IMR-90 (cell line): Measurements from ENCODE around the gene RBL2. TPM values are rescaled to one million over a fixed set of nuclear protein-coding genes. Genes with fewer than 3 reads are reported as not detected.

Source experiments
- ATAC-seq: fragments of 200-7000 bp; cut with Tn5 transposase; 2 replicates; pipeline ENCODE4 v1.9.1; 2020; ENCODE audit warnings: low read depth, mild to moderate bottlenecking, moderate library complexity
- BruUV-seq: library from RNA; stranded (reverse); fragments of 400-500 nt; replicated peaks from 2 replicates; lab custom pipeline; 2021; lab: Mats Ljungman, UMichigan
- CTCF ChIA-PET: fragments of 300-600 bp; formaldehyde crosslinking; extraction: SDS; loops from one replicate; lab custom pipeline; 2021; ENCODE audit warnings: antibody characterized with exemption; lab: Yijun Ruan, JAX
- POLR2A ChIA-PET: fragments of 300-600 bp; sonication (Branson Sonifier 250); formaldehyde crosslinking; loops from one replicate; lab custom pipeline; 2022; ENCODE audit warnings: antibody characterized with exemption; ENCODE audit not compliant: unreplicated experiment; lab: Charles Lee
- DNase-seq: peaks from one replicate; pipeline ENCODE4 v3.0.0; 2013
- H2AFZ ChIP-seq: replicated peaks from 2 replicates; pipeline ENCODE3; 2013; ENCODE audit warnings: low read length, mild to moderate bottlenecking; ENCODE audit not compliant: poor library complexity
- H2AK5ac ChIP-seq: 2 replicates; pipeline ENCODE4 v1.6.1; 2013; ENCODE audit warnings: low read depth, low read length, inconsistent platforms
- H2AK9ac ChIP-seq: replicated peaks from 2 replicates; pipeline ENCODE3; 2013; ENCODE audit warnings: mild to moderate bottlenecking, low read depth, low read length, moderate library complexity; ENCODE audit not compliant: poor library complexity
- H2BK120ac ChIP-seq: 2 replicates; pipeline ENCODE4 v1.6.1; 2013; ENCODE audit warnings: low read depth, low read length, inconsistent platforms
- H2BK15ac ChIP-seq: 3 replicates; pipeline ENCODE4 v1.6.1; 2013; ENCODE audit warnings: low read depth, low read length, inconsistent platforms
- H2BK20ac ChIP-seq: 2 replicates; pipeline ENCODE4 v1.6.1; 2013; ENCODE audit warnings: low read depth, mild to moderate bottlenecking, inconsistent platforms, low read length, moderate library complexity
- H2BK5ac ChIP-seq: 2 replicates; pipeline ENCODE4 v1.6.1; 2013; ENCODE audit warnings: mild to moderate bottlenecking, low read depth, low read length, inconsistent platforms; ENCODE audit not compliant: poor library complexity, severe bottlenecking
- H3K14ac ChIP-seq: replicated peaks from 2 replicates; pipeline ENCODE4 v1.6.1; 2013; ENCODE audit warnings: low read depth, low read length, inconsistent platforms
- H3K18ac ChIP-seq: 2 replicates; pipeline ENCODE4 v1.6.1; 2013; ENCODE audit warnings: low read depth, low read length, control low read depth
- H3K23ac ChIP-seq: 2 replicates; pipeline ENCODE4 v1.6.1; 2013; ENCODE audit warnings: low read depth, low read length, inconsistent platforms
- H3K27ac ChIP-seq: 2 replicates; pipeline ENCODE4 v1.5.1; 2013; ENCODE audit warnings: mild to moderate bottlenecking, control low read depth, low read length; ENCODE audit not compliant: insufficient read depth
- H3K27me3 ChIP-seq: 2 replicates; pipeline ENCODE4 v1.6.1; 2013; ENCODE audit warnings: low read length; ENCODE audit not compliant: control insufficient read depth, insufficient read depth
- H3K36me3 ChIP-seq: 2 replicates; pipeline ENCODE4 v1.6.1; 2013; ENCODE audit warnings: low read length, mixed read lengths; ENCODE audit not compliant: control insufficient read depth, insufficient read depth
- H3K4ac ChIP-seq: 2 replicates; pipeline ENCODE4 v1.6.1; 2013; ENCODE audit warnings: low read depth, low read length, inconsistent platforms
- H3K4me1 ChIP-seq: 2 replicates; pipeline ENCODE4 v1.6.1; 2013; ENCODE audit warnings: low read length, mixed read lengths; ENCODE audit not compliant: control insufficient read depth, insufficient read depth
- H3K4me2 ChIP-seq: 2 replicates; pipeline ENCODE4 v1.6.1; 2013; ENCODE audit warnings: low read depth, mild to moderate bottlenecking, control low read depth, low read length, moderate library complexity
- H3K4me3 ChIP-seq: 2 replicates; pipeline ENCODE4 v1.5.1; 2013; ENCODE audit warnings: low read depth, mild to moderate bottlenecking, control low read depth, low read length, moderate library complexity; ENCODE audit not compliant: insufficient read depth
- H3K56ac ChIP-seq: 2 replicates; pipeline ENCODE4 v1.6.1; 2013; ENCODE audit warnings: low read length, inconsistent platforms; ENCODE audit not compliant: insufficient read depth; ENCODE audit errors: extremely low read depth
- H3K79me1 ChIP-seq, 2 experiments: 2 replicates each; pipeline ENCODE4 v1.6.1; 2013; ENCODE audit warnings: low read length in 2 of 2, inconsistent platforms in 1 of 2, low read depth in 1 of 2
- H3K9ac ChIP-seq: 2 replicates; pipeline ENCODE4 v1.6.1; 2013; ENCODE audit warnings: low read depth, low read length, control low read depth
- H3K9me1 ChIP-seq: 2 replicates; pipeline ENCODE4 v1.6.1; 2013; ENCODE audit warnings: low read length, inconsistent platforms; ENCODE audit not compliant: insufficient read depth
- H3K9me3 ChIP-seq: 2 replicates; pipeline ENCODE4 v1.6.1; 2013; ENCODE audit warnings: low read length; ENCODE audit not compliant: control insufficient read depth, insufficient read depth
- H4K20me1 ChIP-seq: 2 replicates; pipeline ENCODE4 v1.6.1; 2013; ENCODE audit warnings: low read length, inconsistent platforms; ENCODE audit not compliant: insufficient read depth
- H4K5ac ChIP-seq: 2 replicates; pipeline ENCODE4 v1.6.1; 2013; ENCODE audit warnings: mild to moderate bottlenecking, low read depth, low read length, control low read depth
- H4K8ac ChIP-seq, 2 experiments: 2 replicates each; pipeline ENCODE4 v1.6.1; 2013; ENCODE audit warnings: low read depth in 2 of 2, low read length in 2 of 2, control low read depth in 1 of 2, inconsistent platforms in 1 of 2
- H4K91ac ChIP-seq: 2 replicates; pipeline ENCODE4 v1.6.1; 2013; ENCODE audit warnings: low read depth, low read length, inconsistent platforms; ENCODE audit not compliant: insufficient read depth
- FOS ChIP-seq: fragments of 150-350 bp; IDR thresholded peaks from 2 replicates; pipeline ENCODE4 v1.6.1; 2016; ENCODE audit warnings: low read depth, low read length
- MAFK ChIP-seq: IDR thresholded peaks from 2 replicates; pipeline ENCODE4 v1.6.1; 2012; ENCODE audit warnings: low read depth, low read length, improper control_type of control experiment
- MAZ ChIP-seq: IDR thresholded peaks from 2 replicates; pipeline ENCODE4 v1.6.1; 2012; ENCODE audit warnings: low read depth, mild to moderate bottlenecking, low read length, improper control_type of control experiment, moderate library complexity, borderline replicate concordance
- NFE2L2 ChIP-seq: fragments of 150-350 bp; IDR thresholded peaks from 2 replicates; pipeline ENCODE4 v1.6.1; 2016; ENCODE audit warnings: low read depth, mild to moderate bottlenecking, low read length
- POLR2A ChIP-seq: IDR thresholded peaks from 2 replicates; pipeline ENCODE4 v1.6.1; 2012; ENCODE audit warnings: mild to moderate bottlenecking, low read depth, low read length
- RAD21 ChIP-seq: IDR thresholded peaks from 2 replicates; pipeline ENCODE4 v1.6.1; 2012; ENCODE audit warnings: low read length, improper control_type of control experiment
- RCOR1 ChIP-seq: IDR thresholded peaks from 2 replicates; pipeline ENCODE4 v1.6.1; 2012; ENCODE audit warnings: mild to moderate bottlenecking, low read length, improper control_type of control experiment; ENCODE audit not compliant: insufficient replicate concordance
- RFX5 ChIP-seq: IDR thresholded peaks from 2 replicates; pipeline ENCODE4 v1.8.0; 2012; ENCODE audit warnings: low read depth, mild to moderate bottlenecking, low read length, moderate library complexity
- WGBS, 2 experiments: methylation state at CpG; one replicate each; pipeline versions ENCODE4 v1.1.5 to v1.1.7; 2013; ENCODE audit warnings: missing lambda C conversion rate in 2 of 2; ENCODE audit not compliant: insufficient read length in 1 of 2; ENCODE audit errors: extremely low coverage in 2 of 2; 5-methylcytosine and 5-hydroxymethylcytosine counted together
- dilution Hi-C: fragments of 300-500 bp; cut with HindIII; formaldehyde crosslinking; loops from one replicate; pipeline ENCODE4 v1.14.3; 2018; ENCODE audit warnings: low sequenced_read_pairs; ENCODE audit not compliant: unreplicated experiment
- in situ Hi-C: fragments of 300-500 bp; cut with MboI; formaldehyde crosslinking; loops from 3 replicates; pipeline ENCODE4 v1.14.3; 2019; ENCODE audit warnings: low sequenced_read_pairs, inconsistent platforms, mixed read lengths
- intact Hi-C: fragments of 100-400 bp; cut with micrococcal nuclease; formaldehyde crosslinking; loops from 2 replicates; pipeline ENCODE4 v1.10.0; 2022
- polyA plus RNA-seq, 3 experiments: library from polyadenylated mRNA; depleted of rRNA; stranded (reverse); fragments of >200 nt; gene quantifications; 2 replicates each; pipeline ENCODE4 v1.2.3, GENCODE V29; 2012; ENCODE audit warnings: low replicate concordance in 1 of 3
- total RNA-seq: library from RNA; depleted of rRNA; stranded (reverse); fragments of >200 nt; gene quantifications from 2 replicates; pipeline ENCODE4 v1.2.3, GENCODE V29; 2012

Gene RBL2
- total and polyA plus RNA-seq, 2 of the 4 experiments (the other 2 are of a cell fraction): 19.7 to 23.4 TPM

GRCh38 chr16:53415504-53415903 lies 18.8 kb upstream of the RBL2 start:
- dilution Hi-C loops: no loop called here
- DNase-seq: no peak
- BruUV-seq: no TSS peak

More at GRCh38 chr16:53415504-53415903, 18.8 kb upstream of the RBL2 start:
- Histone ChIP-seq H4K20me1 (no peaks in the 10 kb centered on the region), H3K23ac (no peak overlapping the region), H3K4ac (no peak overlapping the region), H2AK9ac (no peak overlapping the region), H2AFZ (no peak overlapping the region), H3K27ac (no peak overlapping the region), H2BK120ac (no peak overlapping the region), H3K27me3 (0 out of 2 replicates have a peak, but pooled peaks cover 2% of the 10 kb centered on the region), H3K14ac (no peak overlapping the region), H4K91ac (no peak overlapping the region), H3K9ac (no peak overlapping the region), H3K4me1 (no peaks in the 10 kb centered on the region), H3K9me1 (no peaks in the 10 kb centered on the region), H3K18ac (no peak overlapping the region), H2BK20ac (no peak overlapping the region), H3K4me3 (no peak overlapping the region), H3K79me1 (no peaks in the 10 kb centered on the region), H2AK5ac (no peak overlapping the region), H3K56ac (no peak overlapping the region), H4K8ac (no peak overlapping the region), H3K9me3 (no peaks in the 10 kb centered on the region), H3K4me2 (no peak overlapping the region), H4K5ac (no peak overlapping the region), H2BK15ac (no peak overlapping the region), H3K36me3 (no peaks in the 10 kb centered on the region), H2BK5ac (no peak overlapping the region)
- CTCF ChIA-PET: interaction anchor here (0.8 kb wide), 1 partner anchor 10 kb away, joined by 4 read pairs; no protein-coding TSS in a partner anchor
- in situ Hi-C loops: no loop called here
- TF ChIP-seq RCOR1: no peak
- no peak for TF ChIP-seq MAFK
- TF ChIP-seq FOS: no peak
- TF ChIP-seq MAZ: no peak
- TF ChIP-seq NFE2L2: no peak
- no peak for TF ChIP-seq RFX5
- no peak for TF ChIP-seq POLR2A
- no peak for TF ChIP-seq RAD21
- 33% methylated on average over 1 of the region's 4 CpGs; no CpG with 5 or more reads in 1 of the 2 experiments for WGBS, 2 experiments
- intact Hi-C loops: no loop called here
- ATAC-seq: no peak
- POLR2A ChIA-PET: no interaction called here
